AG09309 (cell line): ENCODE results near the gene CD247.

Source experiments
- DNase-seq: peaks from one replicate; pipeline ENCODE4 v3.0.0-alpha.2; 2010; ENCODE audit warnings: low read depth
- H3K4me3 ChIP-seq: 2 replicates; pipeline ENCODE4 v1.5.1; 2011; ENCODE audit warnings: mild to moderate bottlenecking, low read depth, low read length, moderate library complexity; ENCODE audit not compliant: control insufficient read depth
- CTCF ChIP-seq: IDR thresholded peaks from 2 replicates; pipeline ENCODE4 v1.5.1; 2011; ENCODE audit warnings: mild to moderate bottlenecking, low read depth, low read length, inconsistent platforms; ENCODE audit not compliant: insufficient read depth, control insufficient read depth; ENCODE audit errors: missing control alignments

The CD247 gene

GRCh38 chr1:167427848-167428247, 90.5 kb downstream of the CD247 start:
- no peak for DNase-seq

GRCh38 chr1:167426716-167427115, 91.6 kb downstream of the CD247 start:
- TF ChIP-seq CTCF, result no peak
- no peak overlapping the region for H3K4me3 ChIP-seq
- DNase-seq, result no peak

More at GRCh38 chr1:167427848-167428247, 90.5 kb downstream of the CD247 start:
- no peak overlapping the region for H3K4me3 ChIP-seq
- TF ChIP-seq CTCF, result no peak

GRCh38 chr1:167425482-167425881, 92.8 kb downstream of the CD247 start:
- no peak for DNase-seq
- H3K4me3 ChIP-seq, result no peak overlapping the region
- no peak for TF ChIP-seq CTCF

- no peak for TF ChIP-seq CTCF
- H3K4me3 ChIP-seq, result no peak overlapping the region
- no peak for DNase-seq
These were observed 94.4 kb downstream of the CD247 start for GRCh38 chr1:167423684-167424619.

DNA sequence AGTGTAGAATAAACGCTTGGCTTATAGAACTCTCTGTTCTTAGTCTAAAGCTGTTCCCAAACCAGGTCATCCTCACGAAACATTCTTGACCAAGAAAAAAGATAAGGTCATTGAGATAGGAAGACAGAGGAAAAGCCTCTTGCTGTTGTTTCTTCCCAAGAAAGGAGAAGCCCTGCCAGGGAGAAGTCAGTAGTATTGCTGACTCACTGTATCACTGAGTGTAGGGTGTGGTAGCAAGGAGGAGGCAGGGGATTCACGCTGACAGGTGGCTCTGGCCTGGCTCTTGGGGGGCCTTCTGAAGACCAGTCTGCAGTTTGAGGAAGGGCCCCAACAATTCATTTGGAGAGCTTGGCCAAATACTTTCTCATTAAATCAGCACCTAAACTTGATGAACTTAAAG, 97.8 kb downstream of the CD247 start:
- H3K4me3 ChIP-seq, result no peak overlapping the region
- DNase-seq, result no peak
- TF ChIP-seq CTCF, result no peak

DNA sequence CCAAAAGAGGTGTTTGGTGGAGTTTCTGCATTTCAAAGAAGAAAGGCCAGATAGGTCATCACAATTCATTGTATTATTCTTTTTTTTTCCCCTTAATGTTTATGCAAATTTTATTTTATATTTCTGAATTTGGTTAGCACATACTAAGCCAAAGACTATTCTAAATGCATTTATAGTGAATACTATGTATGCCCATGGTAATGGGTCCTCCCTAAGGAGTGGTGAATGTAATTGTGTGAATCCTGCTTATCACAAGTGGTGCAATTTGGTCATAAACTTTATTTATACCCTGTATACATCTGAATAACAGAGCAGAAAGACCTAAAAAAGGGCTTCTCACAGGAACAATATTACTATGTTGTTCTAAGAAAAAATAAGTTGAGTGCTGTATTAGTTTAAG, 99.1 kb downstream of the CD247 start:
- TF ChIP-seq CTCF, result no peak
- DNase-seq, result no peak
- no peak overlapping the region for H3K4me3 ChIP-seq
